Measurements from ENCODE around the gene SDK2.

DNA sequence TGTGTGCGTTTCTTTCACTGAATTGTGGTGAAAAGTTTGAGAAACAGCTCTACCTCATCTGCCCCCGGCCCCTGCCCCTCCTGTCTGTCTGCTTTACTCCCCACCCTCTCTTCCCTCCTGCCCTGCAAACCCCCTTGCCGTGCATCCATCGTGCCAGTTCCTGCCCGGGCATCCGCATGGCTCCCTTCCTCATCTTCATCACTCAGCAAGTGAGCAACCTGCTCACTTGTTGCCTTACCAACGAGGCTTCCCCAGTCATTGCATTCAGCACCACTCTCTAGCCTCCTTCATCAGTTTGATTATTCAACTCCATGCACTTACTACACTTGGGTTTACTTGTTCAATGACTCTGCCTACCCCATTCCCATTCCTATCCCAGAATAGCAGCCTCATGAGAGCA is 34.8 kb upstream of the SDK2 start:
- no peak for TF ChIP-seq HSF4 (CRISPR knock-in tag; IDR thresholded peaks at IDR 0.05; ENCODE audit: borderline replicate concordance)
- no peak for TF ChIP-seq ELK1 (CRISPR knock-in tag; IDR thresholded peaks at IDR 0.05)
- TF ChIP-seq, protein P1, sequence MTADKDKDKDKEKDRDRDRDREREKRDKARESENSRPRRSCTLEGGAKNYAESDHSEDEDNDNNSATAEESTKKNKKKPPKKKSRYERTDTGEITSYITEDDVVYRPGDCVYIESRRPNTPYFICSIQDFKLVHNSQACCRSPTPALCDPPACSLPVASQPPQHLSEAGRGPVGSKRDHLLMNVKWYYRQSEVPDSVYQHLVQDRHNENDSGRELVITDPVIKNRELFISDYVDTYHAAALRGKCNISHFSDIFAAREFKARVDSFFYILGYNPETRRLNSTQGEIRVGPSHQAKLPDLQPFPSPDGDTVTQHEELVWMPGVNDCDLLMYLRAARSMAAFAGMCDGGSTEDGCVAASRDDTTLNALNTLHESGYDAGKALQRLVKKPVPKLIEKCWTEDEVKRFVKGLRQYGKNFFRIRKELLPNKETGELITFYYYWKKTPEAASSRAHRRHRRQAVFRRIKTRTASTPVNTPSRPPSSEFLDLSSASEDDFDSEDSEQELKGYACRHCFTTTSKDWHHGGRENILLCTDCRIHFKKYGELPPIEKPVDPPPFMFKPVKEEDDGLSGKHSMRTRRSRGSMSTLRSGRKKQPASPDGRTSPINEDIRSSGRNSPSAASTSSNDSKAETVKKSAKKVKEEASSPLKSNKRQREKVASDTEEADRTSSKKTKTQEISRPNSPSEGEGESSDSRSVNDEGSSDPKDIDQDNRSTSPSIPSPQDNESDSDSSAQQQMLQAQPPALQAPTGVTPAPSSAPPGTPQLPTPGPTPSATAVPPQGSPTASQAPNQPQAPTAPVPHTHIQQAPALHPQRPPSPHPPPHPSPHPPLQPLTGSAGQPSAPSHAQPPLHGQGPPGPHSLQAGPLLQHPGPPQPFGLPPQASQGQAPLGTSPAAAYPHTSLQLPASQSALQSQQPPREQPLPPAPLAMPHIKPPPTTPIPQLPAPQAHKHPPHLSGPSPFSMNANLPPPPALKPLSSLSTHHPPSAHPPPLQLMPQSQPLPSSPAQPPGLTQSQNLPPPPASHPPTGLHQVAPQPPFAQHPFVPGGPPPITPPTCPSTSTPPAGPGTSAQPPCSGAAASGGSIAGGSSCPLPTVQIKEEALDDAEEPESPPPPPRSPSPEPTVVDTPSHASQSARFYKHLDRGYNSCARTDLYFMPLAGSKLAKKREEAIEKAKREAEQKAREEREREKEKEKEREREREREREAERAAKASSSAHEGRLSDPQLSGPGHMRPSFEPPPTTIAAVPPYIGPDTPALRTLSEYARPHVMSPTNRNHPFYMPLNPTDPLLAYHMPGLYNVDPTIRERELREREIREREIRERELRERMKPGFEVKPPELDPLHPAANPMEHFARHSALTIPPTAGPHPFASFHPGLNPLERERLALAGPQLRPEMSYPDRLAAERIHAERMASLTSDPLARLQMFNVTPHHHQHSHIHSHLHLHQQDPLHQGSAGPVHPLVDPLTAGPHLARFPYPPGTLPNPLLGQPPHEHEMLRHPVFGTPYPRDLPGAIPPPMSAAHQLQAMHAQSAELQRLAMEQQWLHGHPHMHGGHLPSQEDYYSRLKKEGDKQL (CRISPR knock-in tag; IDR thresholded peaks at IDR 0.05; ENCODE audit: borderline replicate concordance) = no peak
- no peak for TF ChIP-seq CTCF (IDR thresholded peaks at IDR 0.05 in 2 of 3, conservative IDR thresholded peaks at IDR 0.05 in 1 of 3; ENCODE audit: insufficient read depth in 2 of 3, low read depth in 1 of 3, low read length in 3 of 3)
- no peak for TF ChIP-seq MAZ (CRISPR knock-in tag; conservative IDR thresholded peaks at IDR 0.05 in 1 of 2, IDR thresholded peaks at IDR 0.05 in 1 of 2)
- no peak for TF ChIP-seq RAD21 (CRISPR knock-in tag; conservative IDR thresholded peaks at IDR 0.05 in 1 of 2, IDR thresholded peaks at IDR 0.05 in 1 of 2)
- TF ChIP-seq GTF2F1 (IDR thresholded peaks at IDR 0.05; ENCODE audit: low read depth, low read length) = no peak
- TF ChIP-seq SMARCC2 (IDR thresholded peaks at IDR 0.05; ENCODE audit: low read depth) = no peak
- TF ChIP-seq USF2 (CRISPR knock-in tag; IDR thresholded peaks at IDR 0.05) = no peak
- TF ChIP-seq, protein P2, sequence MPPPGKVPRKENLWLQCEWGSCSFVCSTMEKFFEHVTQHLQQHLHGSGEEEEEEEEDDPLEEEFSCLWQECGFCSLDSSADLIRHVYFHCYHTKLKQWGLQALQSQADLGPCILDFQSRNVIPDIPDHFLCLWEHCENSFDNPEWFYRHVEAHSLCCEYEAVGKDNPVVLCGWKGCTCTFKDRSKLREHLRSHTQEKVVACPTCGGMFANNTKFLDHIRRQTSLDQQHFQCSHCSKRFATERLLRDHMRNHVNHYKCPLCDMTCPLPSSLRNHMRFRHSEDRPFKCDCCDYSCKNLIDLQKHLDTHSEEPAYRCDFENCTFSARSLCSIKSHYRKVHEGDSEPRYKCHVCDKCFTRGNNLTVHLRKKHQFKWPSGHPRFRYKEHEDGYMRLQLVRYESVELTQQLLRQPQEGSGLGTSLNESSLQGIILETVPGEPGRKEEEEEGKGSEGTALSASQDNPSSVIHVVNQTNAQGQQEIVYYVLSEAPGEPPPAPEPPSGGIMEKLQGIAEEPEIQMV (tag; conservative IDR thresholded peaks at IDR 0.05; ENCODE audit: low read depth) = no peak
- TF ChIP-seq ZC3H4 (CRISPR knock-in tag; IDR thresholded peaks at IDR 0.05; ENCODE audit: borderline replicate concordance) = no peak
- no peak for TF ChIP-seq PML (IDR thresholded peaks at IDR 0.05; ENCODE audit: low read length)
- TF ChIP-seq RFX5 (IDR thresholded peaks at IDR 0.05; ENCODE audit: low read depth, low read length) = no peak

All from K562 (cell line).